TTC549 (cell line): ENCODE data around the gene CAMTA1.

ENCODE experiments used
- FAIRE-seq: peaks from 2 replicates; lab custom pipeline; 2012; peaks lifted over from hg19 to GRCh38; lab: Jason Lieb, UNC

The CAMTA1 gene

GRCh38 chr1:7389201-7389905, 604.1 kb downstream of the CAMTA1 start:
- FAIRE-seq: no peak

DNA sequence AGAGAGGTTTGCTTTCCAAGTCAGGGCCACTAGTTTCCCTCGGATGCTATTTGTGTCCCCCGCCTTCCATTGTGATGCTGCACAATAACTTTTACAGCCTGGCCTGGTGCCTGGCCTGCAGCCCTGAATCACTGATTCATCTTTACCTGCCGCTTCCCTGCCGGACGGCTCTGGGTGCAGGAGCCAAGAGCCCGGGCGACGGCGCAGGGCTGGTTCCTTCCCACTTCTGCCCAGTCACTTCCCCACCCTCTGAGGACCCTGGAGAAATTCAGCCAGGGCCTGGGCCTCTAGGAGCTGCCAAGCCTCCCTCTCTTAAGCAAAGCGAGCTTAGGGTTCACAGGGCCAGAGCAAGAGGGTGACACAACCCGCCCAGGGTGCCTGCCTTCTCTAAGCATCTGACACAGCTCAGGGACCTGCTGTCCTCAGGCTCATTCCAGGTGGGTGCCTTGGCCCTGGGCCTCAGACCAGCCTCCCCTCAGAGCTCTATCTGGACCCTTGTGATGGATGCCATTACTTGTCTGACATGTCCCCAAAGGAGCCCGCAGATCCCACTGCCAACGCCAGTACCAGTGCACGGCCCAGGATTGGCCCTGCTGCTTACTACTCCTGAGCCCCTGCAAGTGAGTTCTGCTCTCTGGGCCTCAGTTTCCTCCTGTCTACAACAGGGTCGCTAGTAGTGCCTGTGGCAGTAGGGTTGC, 604.8 kb downstream of the CAMTA1 start:
- no peak for FAIRE-seq

GRCh38 chr1:7390604-7391000, 605.3 kb downstream of the CAMTA1 start:
- FAIRE-seq: no peak

- no peak for FAIRE-seq
Observed at GRCh38 chr1:7393136-7393535, 607.9 kb downstream of the CAMTA1 start.

GRCh38 chr1:7395251-7395650, 610.0 kb downstream of the CAMTA1 start:
- FAIRE-seq: no peak

DNA sequence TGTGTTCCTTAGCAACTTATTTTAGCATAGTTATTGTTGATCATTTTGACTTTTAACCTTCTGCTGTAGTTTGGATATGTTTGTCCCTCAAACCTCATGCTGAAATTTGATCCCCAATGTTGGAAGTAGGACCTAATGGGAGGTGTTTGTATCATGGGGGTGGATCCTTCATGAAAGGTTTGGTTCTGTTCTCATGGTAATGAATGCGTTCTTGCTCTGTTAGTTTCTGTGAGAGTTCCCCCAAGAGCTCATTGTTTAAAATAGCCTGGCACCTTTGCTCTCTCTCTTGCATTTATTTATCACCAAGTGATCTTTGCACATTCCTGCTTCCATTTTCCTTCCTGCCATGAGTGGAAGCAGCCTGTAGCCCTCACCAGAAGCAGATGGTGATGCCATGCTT, 613.7 kb downstream of the CAMTA1 start:
- FAIRE-seq: no peak

DNA sequence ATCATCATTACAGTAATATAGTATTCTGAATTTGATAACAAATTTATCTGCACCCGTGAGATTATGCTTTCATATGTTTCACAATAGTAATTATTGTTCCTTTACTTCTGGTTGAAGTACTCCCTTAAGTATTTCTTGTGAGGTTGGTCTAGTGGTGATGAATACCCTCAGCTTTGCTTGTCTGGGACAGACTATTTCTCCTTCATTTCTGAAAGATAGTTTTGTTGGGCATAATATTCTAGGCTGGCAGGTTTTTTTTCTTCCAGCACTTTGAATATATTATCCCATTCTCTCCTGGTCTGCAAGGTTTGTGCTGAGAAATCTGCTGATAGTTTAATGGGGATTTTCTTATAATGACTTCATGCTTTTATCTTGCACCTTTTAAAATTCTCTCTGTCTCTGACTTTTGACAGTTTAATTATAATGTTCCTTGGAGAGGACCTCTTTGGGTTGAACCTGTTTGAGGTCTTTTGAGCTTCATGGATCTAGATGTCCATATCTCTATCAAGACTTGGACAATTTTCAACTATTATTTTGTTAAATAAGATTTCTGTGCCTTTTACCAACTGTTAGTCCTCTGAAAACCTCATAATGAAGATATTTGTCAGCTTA, 614.4 kb downstream of the CAMTA1 start:
- FAIRE-seq: no peak

DNA sequence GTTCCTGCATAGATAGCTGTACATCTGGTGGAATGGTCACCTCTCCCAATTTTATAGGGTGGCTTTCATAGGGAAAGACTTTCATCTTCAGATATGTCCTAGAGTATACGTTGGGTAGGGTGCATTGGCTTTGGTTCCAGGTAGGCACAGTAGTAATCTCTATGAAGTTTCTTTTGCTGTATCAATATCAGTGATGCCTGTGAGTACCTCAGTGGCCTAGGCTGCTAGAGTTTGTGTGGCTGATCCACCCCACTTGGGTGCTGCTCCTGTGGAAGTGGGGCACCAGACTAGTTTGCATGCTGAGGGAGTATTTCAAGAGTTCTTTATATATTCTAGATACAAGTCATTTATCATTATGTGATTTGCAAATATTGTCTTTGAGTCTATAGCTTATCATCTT, 615.3 kb downstream of the CAMTA1 start:
- FAIRE-seq: no peak

DNA sequence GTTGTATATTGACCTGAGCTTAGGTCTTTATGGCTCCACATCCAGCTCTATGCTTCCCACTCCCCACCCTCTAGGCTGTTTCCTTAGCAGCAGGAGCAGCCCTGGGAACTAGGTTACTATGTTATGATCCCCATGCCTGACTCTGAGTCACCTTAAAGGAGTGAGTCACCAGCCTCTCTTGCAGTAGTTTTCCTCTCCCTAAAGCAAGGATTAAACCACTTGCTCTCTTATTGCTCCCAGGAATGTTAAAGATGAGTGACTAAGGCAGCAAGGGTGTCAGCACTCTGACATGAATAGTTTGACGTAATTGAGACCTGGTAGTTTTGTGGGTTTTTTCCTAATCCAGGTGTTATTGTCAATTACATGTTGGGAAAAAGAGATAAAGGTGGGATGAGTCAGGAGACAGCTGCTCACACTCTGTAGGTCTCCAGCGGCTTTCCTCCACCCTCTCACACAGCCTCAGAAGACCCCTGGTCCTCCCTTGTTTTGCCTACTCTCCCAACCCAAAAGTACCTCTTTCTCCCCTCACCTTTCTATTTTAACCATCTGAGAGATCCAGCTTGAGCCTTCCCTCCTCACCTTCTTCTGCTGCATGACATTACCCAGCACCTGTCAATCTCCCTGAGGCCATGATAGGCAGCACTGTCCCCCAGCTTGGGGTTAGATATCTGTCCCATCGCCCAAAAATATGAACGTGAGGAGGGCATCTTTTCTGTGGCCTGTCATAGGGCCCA, 616.7 kb downstream of the CAMTA1 start:
- no peak for FAIRE-seq

DNA sequence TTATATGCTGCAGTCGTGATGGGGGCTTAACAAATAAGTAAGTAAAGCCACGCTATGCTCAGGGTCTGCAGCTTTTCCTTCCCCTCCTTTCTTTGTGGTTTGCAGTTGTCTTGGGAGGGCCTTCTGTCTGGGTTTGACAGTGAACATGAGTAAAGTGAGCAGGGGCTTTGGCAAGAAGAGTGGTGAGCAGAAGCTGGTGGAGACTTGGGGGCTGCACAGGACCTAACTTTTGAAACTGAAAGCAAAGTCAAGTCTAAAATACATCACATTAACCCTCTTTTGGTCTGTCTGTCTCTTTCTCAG, 617.2 kb downstream of the CAMTA1 start:
- no peak for FAIRE-seq

DNA sequence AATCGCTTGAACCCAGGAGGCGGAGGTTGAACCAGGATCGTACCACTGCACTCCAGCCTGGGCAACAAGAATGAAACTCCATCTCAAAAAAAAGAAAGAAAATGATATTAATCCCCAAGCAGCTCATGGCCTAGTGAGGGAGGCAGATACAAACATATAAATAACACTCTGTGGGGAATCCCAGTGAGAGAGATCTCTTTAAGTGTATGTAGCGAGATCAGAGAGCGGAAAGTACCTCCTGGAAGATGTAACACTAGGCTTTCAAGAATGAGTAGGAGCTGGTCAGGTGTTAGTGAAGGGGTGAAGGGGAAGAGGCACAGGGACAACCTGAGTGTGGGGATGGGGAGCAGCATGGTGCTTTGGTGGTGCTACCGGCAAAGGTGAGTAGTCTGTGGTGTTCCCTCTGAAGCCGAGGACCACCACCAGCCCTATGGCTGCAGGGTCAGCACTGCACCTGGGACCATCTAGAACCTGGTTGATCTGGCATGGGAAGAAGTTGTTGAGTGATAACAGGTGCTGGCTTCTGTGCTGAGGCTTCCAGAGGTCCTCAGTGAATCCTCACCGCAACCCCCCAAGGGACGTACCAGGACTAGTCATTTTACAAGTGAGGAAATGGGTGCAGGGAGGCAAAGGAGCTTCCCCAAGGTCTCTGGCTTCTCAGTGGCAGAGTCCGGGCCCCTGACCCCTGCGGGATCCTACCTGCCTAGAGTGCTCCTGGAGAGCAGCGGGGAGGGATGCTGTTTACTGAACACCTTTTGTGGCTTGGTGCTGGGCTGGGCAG, 618.2 kb downstream of the CAMTA1 start:
- no peak for FAIRE-seq

DNA sequence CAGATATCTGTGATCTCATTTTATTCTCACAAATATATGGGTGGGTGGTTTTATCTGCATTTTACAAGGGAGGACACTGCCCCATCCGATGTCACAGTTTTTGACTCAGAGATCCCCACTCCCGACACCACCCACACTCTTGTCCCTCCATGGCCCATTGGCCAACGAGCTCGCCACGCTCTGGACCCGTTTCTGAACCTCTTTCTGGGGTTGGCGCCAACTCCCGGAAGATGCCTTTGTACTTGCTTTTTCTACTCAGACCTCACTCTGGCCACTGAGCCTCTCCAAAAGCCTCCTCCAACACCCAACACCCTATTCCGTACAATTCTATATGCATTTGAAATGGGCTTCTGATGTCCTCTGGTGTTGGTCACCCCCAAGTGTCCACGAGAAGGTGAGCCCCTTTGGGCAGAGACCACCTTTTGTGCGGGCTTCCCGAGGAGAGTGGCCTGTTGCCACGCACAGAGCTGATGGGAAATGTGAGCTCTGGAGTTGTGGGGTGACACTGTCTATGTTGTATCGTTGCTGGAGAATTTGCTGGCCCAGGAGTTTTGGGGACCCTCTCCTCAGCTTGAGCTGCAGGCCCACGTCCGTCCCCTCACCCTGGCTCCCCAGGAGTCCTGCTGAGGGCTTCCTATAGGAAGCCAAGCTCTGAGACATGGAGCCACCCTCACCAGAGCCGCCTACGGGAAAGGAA, 618.9 kb downstream of the CAMTA1 start:
- FAIRE-seq: no peak

DNA sequence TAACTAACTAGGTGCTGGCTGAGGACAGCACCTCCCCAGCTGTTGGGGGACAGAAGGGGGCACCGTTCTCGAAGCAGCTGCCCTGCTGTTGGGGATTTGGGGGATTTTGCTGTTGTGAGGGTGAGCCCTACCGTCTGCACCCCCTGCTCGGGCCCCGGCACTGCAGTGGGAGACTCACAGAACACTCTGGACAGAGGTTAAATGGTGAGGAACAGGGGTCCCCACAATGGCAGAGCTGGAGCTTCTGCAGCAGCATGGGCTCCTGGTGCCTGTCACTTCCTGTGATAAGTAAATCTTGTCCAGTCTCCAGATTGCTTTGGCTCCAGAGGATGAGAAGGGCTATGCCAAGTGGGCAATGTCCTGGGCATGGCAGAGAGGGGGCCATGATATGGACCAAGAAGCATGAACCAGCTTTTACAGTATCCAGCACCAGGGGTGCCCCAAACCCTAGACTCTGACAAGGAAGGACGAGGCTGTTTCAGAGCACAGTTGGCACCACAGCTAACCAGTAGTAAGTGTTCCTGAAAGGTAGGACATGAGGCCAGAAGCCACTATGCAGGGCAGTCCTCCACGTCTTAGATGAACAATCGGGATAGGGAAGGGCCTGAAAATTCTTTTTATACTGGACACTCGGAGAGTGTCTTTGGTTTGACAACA, 620.7 kb downstream of the CAMTA1 start:
- FAIRE-seq: no peak

DNA sequence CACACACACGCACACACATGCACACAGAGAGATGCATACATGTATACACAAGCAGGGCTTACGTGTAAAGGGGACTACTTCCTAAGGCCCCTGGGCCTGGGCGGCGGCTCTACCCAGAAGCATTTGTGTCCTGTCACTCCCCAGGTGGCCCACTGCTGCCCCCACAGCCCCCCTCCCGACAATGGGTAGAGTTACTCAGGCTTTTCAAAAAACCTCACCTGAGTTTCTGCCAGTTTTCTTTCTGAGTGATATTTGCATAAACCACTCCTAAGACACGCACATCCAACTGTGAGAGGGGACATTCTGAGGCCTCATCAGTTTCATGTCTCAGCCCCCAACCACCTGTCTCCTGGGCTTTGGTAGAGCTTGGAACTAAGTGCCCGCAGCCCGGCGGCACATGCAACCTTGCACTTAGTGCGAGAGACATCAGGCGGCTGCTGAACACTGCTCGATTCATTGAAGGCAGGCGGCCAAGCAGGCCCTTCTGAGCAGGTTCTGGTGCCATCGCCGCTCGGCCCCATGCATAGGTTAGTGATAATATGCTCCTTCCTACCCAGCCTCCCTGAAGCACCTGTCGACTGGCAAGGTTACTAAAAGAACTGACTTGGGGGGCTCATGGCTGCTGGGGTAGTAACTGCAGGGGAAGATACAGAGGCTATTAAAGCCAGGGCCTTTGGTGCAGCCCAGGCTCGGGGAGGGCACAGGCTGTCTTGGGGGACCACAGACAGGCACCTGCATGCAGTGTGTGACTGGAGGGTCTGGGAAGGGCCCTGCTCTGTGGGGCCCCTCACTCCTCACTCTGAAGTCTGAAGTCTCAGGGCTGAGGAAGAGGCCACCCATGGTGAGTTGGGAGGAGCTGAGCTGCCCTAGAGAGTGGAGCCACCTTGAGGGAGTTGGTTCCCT, 621.6 kb downstream of the CAMTA1 start:
- no peak for FAIRE-seq

GRCh38 chr1:7407544-7407895, 622.3 kb downstream of the CAMTA1 start:
- FAIRE-seq: no peak

DNA sequence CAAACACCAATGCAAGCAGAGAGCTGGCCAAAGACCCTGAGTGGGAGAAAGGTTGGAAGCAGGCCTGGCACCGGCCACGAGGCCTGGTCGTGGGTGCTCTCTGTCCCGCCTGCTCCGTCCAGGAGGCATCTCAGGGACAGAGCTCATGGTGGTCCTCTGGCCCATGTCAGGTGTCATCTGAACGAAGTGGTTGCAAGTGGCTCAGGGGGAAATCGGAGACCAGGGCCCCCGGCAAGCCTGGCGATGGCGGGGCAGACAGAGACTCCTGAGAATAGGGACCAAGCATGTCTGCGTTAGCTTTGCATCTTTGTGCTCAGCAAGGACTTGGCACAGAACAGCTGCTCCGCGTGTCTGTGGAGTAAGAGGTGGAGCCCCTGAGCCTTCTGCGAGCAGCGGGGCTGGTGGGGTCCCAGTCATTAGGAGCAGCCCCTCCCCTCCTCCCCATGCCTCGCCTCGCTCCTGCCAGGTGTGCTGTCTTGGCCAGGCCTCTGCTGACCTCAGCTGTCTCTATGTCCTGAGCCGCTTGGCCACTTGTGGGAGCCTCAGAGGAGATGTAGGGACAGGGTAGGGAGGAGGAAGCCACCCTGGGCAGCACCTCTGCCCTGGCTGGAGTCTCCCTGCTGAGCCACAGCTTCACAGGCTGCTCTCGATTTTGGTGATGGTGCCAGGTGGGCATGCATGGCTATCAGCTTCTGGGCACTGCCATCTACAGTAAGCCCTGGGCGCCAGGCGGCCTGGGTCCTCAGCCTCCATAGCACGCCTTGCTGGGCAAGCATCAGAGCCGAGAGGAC, 622.9 kb downstream of the CAMTA1 start:
- FAIRE-seq: no peak

DNA sequence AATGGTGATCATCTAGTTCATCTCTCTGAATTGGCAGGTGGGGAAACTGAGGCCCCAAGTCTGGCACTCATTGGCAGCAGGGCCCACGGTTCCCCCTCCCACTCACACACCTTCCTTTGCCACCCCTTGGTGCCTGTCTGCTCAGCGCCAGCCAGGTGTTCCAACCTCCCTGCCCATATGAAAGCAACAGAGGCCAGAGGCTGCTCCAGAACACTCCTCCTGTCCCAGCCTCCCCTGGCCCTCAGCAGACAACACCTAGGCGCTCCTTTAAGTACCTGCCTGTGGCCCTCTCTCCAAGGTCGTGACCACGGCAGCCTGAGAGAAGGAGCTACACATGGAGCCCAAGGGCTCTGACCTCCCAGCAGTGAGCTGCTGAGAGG, 623.5 kb downstream of the CAMTA1 start:
- no peak for FAIRE-seq

DNA sequence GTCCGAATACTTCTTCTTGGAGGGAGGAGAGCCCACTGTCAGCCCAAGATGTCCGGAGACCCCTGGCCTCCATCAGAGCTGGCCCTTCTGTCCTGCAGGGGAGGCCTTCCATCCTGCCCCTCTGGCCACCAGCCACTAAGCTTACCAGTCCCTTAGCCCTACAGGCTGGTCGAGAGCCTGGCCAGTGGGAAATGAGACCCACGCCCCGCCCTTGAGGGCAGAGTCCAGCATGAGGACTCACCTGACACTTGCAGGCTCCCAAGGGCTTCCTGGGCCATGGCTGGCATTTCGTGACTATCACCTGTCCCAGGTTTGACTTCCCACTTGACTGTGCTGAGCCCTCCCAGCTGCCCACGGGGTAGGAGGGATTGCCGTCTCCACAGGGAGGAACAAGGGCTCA, 624.0 kb downstream of the CAMTA1 start:
- FAIRE-seq: no peak

- FAIRE-seq: no peak
Observed at GRCh38 chr1:7410156-7410555, 624.9 kb downstream of the CAMTA1 start.
